CD4-positive, alpha-beta T cell treated with Interleukin-2 at 100 ng/mL for 4 hours (primary cell): Measurements from ENCODE around the gene BLTP3B.

Source experiments
- DNase-seq: peaks from one replicate; pipeline ENCODE4 v3.0.0-alpha.2; 2020; ENCODE audit warnings: low spot score

BLTP3B gene

GRCh38 chr12:100164153-100164704 is 21.6 kb upstream of the BLTP3B start:
- no peak for DNase-seq

GRCh38 chr12:100163416-100164152 is 20.9 kb upstream of the BLTP3B start:
- peak; percentile 66 for DNase-seq

DNA sequence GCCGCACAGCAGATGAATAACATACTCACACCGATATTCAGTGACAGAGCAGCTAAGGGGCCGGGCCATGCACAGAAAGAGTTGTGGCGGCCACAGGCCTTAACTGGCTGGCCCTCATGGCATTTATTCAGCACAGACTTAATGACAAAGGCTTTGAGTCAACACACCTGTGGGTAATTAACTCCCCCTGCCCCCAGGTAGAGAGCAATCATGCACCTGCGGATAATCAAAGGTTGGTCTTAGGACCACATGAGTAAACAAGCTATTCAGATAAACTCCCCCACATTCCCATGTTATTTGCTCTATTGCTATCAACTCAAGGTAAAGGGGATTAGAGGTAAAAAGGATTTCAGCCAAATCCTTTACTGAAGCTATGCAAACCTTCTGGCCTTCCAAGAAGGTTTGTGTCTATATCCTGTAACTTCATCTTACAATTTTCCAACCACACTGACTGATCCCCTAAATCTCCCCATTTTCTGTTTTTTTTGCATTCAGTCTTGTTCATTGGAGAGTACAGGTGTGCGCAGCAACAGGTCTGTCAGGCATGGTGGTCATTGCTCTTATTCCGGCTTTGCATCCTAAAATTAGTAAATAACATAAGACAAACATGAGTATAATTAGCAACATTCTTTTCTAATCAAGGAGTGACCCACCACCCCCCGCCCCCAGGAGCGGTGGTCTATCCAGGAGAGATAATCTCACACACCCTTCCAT is 16.9 kb upstream of the BLTP3B start:
- no peak for DNase-seq

GRCh38 chr12:100158535-100158934 is 15.9 kb upstream of the BLTP3B start:
- no peak for DNase-seq

- DNase-seq = no peak
Measured at GRCh38 chr12:100157427-100157821, 14.8 kb upstream of the BLTP3B start.

GRCh38 chr12:100156731-100157426 is 14.2 kb upstream of the BLTP3B start:
- DNase-seq = no peak

DNA sequence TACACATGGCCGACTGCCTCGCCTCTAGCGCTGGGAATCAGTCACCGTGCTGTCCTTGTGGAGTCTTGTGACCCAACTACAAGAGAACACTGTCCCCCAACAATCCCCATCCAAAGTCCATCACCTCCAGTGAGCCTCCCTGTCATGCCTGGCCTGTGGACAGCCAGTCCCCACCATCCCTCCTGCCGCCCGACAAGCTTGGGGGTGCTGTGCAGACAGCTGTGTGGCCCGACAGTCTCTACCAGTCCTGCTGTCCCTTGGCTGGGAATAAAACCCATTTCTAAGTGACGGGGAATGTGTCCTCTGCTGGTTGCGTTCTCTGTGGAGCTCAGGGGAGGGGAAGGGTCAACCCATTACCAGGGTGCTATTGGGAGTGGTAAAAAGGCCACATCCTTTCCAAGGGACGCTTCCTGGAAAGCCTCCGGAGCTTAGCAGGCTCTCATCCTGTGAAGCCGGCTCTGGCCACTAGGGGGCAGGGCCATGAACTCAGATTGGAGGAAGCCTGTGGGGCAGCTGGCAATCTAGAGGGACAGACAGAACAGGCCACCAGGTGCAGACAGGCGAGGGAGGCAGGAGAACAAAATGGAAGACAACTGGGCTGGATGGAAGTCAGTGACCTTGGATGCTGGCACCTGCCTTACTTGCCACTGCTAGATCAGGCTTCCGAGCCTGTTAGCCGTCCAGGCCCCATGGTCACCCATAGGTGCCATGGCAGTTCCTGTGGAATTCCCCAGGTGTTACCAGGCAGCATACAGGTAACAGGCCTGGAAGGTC is 12.0 kb upstream of the BLTP3B start:
- peak; percentile 77 for DNase-seq

- no peak for DNase-seq
Measured at GRCh38 chr12:100153131-100153530, 10.5 kb upstream of the BLTP3B start.

- DNase-seq = no peak
Measured at GRCh38 chr12:100151769-100152168, 9.1 kb upstream of the BLTP3B start.

DNA sequence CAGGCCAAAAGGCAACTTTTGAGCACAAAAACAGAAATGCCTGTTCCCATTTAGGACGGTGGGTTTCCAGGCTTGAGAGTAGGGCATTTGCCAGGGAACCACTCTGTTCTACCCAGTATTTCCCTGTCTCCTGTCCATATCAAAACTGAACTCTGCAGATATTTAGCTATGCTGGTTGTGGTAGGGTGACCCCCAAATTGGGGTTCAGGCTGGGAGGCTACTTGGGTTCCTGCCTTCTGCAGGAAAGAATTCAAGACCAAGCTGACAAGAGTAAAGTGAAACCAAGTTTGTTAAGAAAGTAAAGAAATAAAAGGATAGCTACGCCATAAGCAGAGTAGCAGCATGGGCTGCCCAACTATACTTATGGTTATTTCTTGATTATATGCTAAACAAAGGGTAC is 3.6 kb upstream of the BLTP3B start:
- DNase-seq = no peak

DNA sequence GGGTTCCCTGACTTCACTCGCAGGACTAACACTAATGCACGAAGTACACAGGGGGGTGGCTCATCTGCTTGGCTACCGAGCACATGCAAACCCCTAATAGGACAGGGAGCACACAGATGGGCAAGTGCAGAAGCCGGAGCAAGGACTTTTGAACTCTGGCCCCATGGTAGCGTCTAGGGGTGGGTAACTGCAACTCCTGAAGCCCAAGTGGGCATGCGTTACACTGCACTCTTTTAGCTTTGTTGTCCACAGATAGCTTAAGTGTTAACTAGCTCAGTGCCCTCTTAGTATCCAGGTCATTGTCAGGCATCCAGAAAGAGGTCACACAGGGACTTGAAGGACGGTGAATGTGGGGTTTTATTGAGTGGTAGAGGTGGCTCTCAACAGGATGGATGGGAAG is 3.0 kb upstream of the BLTP3B start:
- DNase-seq = no peak

GRCh38 chr12:100141998-100142850 is 450 bp downstream of the BLTP3B start:
- peak; percentile 22 for DNase-seq

GRCh38 chr12:100141666-100141997 is 1.0 kb downstream of the BLTP3B start:
- DNase-seq = peak; percentile 79

- no peak for DNase-seq
Measured at GRCh38 chr12:100138803-100139098, 3.9 kb downstream of the BLTP3B start.

DNA sequence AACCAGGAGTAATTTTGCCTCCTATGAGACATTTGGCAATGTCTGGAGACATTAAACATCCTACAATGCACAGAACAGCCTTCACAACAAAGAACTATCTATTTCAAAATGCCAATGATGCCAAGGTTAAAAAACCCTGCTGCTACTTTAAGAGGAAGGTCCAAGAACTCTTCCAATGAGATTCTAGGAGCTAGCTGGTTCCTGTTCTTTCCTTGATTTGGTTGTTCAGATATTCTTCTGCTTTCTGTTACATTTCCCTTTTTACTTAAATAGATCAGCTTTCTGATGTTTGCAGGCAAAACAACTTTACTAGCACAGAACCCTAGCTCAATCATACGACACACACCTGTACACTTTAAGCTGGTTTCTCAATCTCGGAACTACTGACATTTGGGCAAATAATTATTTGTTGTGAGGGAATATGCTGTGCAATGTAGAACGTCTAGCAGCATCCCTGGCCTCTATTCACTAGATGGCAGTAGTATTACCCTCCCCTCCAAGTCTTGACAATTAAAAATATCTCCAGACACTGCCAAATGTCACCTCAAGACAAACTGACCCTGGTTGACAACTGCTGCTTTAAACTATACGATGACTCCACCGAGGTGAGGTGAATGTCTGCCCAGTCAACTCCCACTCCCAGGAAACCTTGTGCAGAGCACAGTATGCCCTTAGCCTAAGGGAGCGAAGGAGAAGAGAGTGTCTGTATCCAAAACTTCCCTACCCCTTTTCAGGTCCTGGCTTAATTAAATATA is 4.4 kb downstream of the BLTP3B start:
- DNase-seq = peak; percentile 30

DNA sequence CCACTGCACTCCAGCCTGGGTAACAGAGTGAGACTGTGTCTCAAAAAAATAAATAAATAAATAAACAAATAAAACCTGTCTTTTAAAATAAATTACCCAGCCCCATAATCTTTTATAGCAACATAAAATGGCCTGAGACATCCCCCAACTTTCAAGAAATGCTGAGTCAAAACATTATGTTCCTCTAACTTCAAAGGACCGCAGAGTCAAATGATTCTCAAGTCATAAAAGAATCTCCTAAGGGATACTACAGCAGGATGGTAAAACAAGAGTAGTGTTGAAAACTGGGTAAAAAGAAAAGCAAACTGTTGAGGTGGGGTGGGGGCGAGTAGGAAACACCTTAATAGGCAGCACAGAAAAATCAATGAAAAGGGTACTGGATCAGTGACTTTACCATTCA is 9.5 kb downstream of the BLTP3B start:
- DNase-seq = no peak

DNA sequence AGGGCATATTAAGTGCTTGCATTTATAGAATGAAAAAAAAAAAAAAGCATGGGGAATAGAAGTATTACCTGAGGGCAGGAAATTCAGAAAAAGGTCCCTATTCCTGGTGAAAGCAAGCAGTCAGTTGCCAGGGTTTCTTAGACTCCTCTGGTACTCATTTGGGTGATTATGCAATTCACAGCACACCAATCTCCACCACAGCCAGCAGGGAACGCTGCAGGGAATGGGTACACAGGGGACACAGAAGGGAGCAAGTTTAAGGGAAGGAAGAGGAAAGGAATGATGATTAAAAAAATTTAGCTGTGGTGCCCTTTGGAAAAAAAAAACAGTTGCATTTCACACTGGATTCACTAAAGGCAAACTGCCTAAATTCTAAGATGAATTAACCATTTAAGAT is 14.2 kb downstream of the BLTP3B start:
- DNase-seq = no peak

DNA sequence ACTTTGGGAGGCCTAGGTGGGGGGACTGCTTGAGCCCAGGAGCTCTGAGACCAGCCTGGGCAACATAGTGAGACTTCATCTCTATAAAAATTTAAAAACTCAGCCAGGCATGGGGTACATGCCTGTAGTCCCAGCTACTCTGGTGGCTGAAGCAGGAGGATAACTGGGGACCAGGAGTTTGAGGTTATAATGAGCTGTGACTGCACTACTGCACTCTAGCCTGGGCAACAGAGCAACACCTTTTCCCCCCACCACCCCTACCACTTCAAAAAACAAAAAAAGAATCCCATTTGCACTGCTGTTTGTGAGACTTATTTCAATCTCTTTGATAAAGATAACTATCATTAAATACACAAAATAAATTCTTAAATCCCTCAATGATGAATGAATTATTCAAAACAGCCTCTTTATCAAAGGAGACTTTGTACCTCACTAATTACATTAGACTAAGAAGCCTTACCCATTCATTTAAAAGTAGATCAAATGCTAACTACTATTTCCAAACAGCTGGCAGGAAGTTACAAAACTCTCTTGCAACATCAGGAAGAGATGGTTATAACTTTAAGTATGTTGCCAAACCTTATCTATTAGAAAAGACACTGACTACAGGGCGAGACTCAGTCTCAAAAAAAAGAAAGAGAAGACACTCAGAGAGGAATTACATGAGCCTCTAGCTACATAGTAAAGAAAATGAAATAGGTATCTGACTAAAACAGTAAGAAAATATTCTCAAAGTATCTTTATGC is 14.7 kb downstream of the BLTP3B start:
- DNase-seq = no peak

DNA sequence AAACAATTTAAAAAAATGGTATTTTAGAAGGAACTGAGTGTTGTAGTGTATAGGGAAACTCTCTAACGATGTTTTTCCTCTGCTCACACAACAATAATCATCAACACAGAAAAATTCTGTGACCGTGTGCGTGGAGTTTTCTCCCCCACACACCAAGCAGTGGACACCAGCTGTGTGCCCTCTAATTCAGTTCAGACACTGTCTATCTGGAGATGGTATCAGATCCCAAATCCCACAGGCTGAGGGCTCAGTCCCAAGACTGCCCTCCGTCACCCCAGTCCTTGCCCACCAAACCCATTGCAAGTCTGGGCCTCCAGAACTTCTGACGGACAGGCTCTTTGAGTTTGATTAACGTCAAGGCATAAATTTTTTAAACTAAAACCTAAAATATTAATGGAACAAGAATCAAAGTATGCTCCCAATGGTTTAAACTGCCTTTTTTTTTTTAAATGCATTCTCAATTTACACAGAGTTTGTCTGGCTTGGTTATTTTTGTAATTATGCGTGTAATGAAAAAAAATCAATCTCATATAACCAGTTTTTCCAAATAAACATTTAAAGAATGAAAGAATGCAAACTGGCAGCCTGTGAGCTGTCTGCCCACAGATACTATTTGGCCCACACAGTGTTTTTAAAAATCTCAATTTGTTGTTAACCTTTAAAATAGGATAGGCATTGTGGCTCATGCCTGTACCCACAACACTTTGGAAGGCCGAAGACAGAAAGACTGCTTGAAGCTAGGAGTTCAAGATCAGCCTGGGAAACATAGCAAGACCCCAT is 19.2 kb downstream of the BLTP3B start:
- no peak for DNase-seq
